CD1c-positive myeloid dendritic cell (primary cell): ENCODE data around the gene ASTN2.
"Not testable (repeated sequence)": the region's sequence is repeated elsewhere in the genome, so short reads cannot be mapped to it uniquely, and the experiment has no call there.

ENCODE experiments used
- DNase-seq: peaks from one replicate; pipeline ENCODE4 v3.0.0-alpha.2; 2016; ENCODE audit errors: extremely low spot score

ASTN2 gene

GRCh38 chr9:117074784-117075520 lies 339.9 kb downstream of the ASTN2 start:
- DNase-seq: no peak

DNA sequence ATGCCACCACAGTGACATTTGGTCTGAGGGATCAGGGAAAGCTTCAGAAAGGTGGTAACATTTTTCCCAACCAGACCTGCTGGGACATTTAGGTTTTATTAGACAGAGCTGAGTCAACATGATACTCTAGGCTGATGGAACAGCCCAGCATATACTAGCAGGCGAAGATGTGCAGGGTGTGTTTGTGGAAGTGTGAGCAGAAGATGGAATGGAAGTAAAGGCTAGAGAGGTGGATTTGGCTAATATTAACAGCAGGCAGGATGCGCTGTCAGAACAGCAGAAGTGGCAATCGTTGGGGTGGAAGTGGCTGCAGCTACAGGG lies 340.6 kb downstream of the ASTN2 start:
- DNase-seq: no peak

- no peak for DNase-seq
These were observed 341.1 kb downstream of the ASTN2 start for GRCh38 chr9:117073539-117074341.

DNA sequence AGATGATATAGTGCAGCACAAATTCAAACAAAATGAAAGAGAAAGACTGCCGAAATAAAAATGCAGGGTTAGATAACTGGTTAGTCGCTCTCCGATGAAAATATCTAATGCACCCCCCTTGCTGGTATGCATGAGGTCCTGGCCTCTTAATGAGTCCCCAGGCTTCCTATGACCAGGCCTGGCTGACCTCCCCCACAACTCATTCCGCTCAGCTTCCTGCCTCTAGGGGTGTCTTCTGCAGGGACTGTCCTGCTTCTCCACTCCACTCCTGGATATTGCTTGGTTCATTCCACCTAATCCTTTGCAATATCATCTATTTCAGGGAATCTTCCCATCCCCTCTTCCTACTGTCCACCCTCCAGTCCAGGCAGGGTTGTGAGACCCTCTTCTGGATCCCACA lies 341.8 kb downstream of the ASTN2 start:
- DNase-seq: no peak

GRCh38 chr9:117072216-117072615 lies 342.6 kb downstream of the ASTN2 start:
- no peak for DNase-seq

- DNase-seq: not testable (repeated sequence)
These were observed 343.1 kb downstream of the ASTN2 start for GRCh38 chr9:117071673-117072207.

GRCh38 chr9:117063721-117064471 lies 351.0 kb downstream of the ASTN2 start:
- DNase-seq: no peak

GRCh38 chr9:117060963-117061362 lies 353.9 kb downstream of the ASTN2 start:
- no peak for DNase-seq

- no peak for DNase-seq
These were observed 364.9 kb downstream of the ASTN2 start for GRCh38 chr9:117050007-117050406.

DNA sequence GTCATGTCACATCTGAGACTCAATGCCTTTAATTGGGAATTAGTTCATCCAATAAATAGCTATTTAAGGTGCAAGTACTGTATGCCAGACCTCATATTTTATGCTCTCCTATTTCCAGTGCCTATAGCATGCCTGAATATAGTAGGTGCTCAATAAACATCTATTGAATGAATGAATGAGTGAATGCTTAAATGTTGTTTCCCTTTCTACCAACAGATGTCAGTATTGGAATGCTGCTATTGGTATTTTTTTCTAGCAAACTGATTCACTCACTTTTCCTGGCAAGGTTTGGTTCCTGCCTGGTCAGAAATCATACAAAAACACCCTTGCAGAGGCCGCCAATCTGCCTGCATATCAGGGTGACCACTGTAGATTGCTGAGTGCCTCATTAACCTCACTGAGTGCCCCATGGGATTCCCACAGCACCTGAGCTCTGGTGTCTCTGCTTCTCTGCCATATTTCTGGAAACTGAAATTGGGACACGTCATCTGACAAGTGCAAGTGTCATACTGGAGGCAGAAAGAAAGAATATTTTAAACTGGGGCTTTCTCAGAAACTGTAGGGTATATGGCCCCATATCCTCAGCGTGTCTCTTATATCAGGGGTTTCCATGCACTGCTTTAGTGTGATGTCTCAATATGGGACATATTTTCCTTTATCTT lies 368.1 kb downstream of the ASTN2 start:
- no peak for DNase-seq

DNA sequence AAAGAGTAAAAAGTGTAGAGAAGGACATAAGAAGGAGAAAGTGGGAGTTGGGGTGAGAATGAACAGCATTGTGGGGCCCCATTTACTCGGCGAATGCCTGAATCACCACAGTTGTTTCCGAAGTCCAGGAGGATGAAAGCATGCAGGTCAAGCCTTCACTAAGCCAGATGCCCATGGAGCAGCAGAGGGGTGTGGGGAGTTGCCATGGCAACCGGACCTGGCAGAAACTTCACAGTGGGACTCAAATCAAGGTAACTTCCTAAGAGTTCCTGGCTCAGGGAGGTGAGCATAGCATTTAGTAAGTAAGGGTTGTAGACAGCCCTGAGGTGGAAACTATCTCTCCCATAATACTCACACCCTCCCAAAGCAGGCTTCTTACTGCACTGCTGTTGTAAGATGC lies 370.6 kb downstream of the ASTN2 start:
- no peak for DNase-seq

DNA sequence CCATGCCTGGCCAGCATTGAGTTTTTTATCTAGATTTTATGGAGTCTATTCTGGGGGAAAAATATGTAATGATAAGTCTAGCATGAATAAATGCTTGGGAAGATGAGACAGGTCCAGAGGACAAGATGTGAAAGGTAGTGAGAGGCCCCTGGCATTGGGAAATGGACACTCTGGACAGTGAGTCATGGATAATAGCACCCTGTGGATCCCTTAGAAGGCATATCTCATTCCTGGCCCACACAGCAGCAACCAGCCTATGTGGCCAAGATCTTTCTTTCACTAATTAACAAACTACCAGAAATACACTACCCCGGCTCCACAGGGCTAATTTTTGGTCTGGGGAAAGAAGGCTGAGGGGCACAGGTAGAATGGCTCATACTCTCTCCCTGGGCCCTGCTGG lies 371.7 kb downstream of the ASTN2 start:
- DNase-seq: no peak

DNA sequence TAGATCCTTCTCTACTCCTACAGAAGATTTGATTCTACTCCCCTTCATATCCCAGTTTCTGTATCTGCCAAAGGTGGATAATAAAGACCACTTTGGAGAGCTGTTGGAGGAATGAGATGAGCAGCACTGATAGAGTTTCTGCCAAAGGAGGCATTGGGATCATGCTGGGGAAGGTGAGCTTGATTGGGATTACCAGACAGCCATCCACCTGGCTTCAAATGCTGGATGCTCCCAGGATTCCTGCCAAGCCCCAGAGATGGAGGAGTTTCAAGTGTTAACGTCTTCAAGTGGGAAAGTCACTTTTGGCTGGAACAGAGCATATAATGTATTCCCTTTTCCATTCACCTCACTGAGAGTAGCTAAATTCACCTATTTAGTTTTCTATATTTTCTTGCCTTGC lies 379.3 kb downstream of the ASTN2 start:
- DNase-seq: no peak

DNA sequence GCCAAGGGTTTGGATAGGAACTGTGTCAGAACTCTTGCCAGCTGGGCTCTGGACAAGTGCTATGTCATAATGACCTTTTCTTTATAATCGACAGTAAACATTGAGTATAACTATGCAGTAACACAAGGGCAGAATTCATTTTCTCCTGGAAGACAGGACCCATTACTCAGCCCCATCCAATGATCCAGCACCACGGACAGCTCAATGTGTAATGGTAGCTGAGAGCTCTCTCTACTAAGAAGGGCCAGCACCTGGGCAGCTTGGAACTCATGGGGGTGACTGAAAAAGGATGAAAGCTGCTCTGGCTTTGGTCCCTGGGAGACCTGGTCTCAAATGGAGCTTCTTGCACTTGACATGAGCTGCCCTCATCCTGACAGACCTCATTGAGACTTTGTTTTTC lies 380.0 kb downstream of the ASTN2 start:
- no peak for DNase-seq

- DNase-seq: no peak
These were observed 384.5 kb downstream of the ASTN2 start for GRCh38 chr9:117030254-117030768.

GRCh38 chr9:117029341-117029740 lies 385.5 kb downstream of the ASTN2 start:
- no peak for DNase-seq

GRCh38 chr9:117028103-117028858 lies 386.6 kb downstream of the ASTN2 start:
- DNase-seq: no peak

GRCh38 chr9:117021906-117022305 lies 393.0 kb downstream of the ASTN2 start:
- DNase-seq: no peak

DNA sequence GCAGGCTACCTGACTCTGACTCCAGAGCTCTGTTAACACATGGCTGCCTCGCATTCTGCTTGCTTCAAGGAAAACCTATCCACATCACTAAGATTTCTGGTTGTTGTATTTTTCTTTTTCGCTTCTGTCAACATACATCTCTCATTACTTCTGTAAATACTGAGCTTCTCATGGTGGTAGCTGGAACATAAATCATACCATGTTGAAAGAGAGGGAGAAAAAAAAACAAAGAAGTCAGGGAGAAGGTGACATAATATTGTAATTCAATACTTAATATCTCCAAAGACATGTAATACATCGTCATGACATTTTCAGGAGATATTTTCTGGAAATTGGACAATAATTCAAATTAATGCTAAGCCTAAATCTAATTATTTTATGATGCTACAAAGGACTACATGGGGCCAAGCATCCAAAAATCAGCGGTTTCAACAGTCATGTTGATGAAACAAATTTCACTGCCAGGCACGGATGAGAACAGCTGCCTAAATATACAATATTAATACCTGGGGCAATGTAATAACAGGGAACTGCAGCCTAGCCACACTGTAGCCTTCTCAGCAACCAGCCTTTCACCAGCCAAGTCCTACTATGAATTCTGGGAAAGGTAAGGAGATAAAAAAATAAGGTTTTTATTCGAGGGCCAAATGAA lies 395.8 kb downstream of the ASTN2 start:
- DNase-seq: no peak

DNA sequence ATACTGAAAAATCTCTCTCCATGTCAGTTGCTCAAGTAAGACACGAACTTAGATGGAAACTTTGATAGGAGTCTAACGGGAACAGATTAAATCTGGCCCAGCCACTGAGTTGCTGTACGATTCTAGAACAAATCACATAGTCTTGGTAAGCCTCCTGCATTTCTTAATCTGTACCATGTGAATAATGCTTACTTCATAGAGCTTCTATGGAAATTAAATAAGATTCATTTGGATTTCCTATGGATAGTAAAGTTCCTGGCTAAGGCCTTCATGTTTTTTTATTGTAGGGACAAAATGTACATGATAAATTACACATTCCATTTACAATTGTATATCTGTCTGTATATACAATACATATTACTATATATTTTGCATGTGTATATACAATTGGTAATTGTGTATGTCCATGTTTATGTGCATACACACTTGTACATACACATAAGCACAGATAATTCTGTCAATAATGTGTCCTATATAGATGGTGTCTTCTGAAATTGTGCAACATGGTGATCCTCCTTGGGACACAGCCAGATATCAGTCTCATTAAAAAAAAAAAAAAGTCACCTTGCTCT lies 397.4 kb downstream of the ASTN2 start:
- DNase-seq: no peak
